ENCODE results near the gene CCDC187.

Gene CCDC187

GRCh38 chr9:136255896-136256890 lies 47.7 kb downstream of the CCDC187 start:
- no peaks in the 10 kb centered on the region for H3K9me3 ChIP-seq (ENCODE audit: control insufficient read depth, insufficient read depth, low read length)
- no peaks in the 10 kb centered on the region for H4K20me1 ChIP-seq (ENCODE audit: control insufficient read depth, insufficient read depth, low read depth, low read length)
- no peaks in the 10 kb centered on the region for H3K9me2 ChIP-seq (replicated peaks; ENCODE audit: control insufficient read depth, low read length)
- TF ChIP-seq CTCF (IDR thresholded peaks at IDR 0.05; ENCODE audit: low read depth, low read length, poor library complexity, severe bottlenecking), result peak; percentile 21
- TF ChIP-seq EZH2phosphoT487 (IDR thresholded peaks at IDR 0.05; ENCODE audit: borderline replicate concordance, low read length), result no peak
- H3K4me1 ChIP-seq (ENCODE audit: control insufficient read depth, low read length), result no peaks in the 10 kb centered on the region
- H3K27ac ChIP-seq (ENCODE audit: low read depth, low read length), result no peak overlapping the region
- H3K4me3 ChIP-seq (ENCODE audit: low read length), result no peak overlapping the region
- no peaks in the 10 kb centered on the region for H3K36me3 ChIP-seq (ENCODE audit: control insufficient read depth, low read length)
- no peaks in the 10 kb centered on the region for H3K27me3 ChIP-seq (ENCODE audit: control insufficient read depth, low read length)
- no peaks in the 10 kb centered on the region for H3K79me2 ChIP-seq (ENCODE audit: control insufficient read depth, low read length)
- H3F3A ChIP-seq (ENCODE audit: control insufficient read depth, insufficient read depth), result no peaks in the 10 kb centered on the region
- H3K4me2 ChIP-seq (ENCODE audit: low read length), result no peak overlapping the region

DNA sequence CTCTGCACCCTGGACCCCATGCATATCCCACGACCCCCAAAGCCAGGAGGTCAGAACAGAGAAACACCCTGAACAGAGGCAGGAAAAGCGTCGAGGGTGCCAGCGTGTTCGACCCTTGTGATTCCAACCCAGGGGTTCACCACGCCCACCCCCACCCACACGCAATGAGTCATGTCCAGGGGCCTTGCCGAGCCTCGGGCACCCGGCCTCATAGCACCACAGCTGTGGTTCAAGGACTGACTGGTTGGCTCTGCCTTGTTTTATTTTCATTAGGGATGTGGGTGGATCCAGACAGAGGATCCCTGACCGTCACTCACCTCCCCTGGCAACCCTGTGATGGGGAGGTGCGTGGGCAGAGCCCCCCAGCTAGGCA lies 48.7 kb downstream of the CCDC187 start:
- Histone ChIP-seq H3K4me2 (ENCODE audit: low read length) (no peak overlapping the region), H3K4me3 (ENCODE audit: low read length) (no peak overlapping the region)
- TF ChIP-seq CTCF (IDR thresholded peaks at IDR 0.05; ENCODE audit: low read depth, low read length, poor library complexity, severe bottlenecking) (no peak), EZH2phosphoT487 (IDR thresholded peaks at IDR 0.05; ENCODE audit: borderline replicate concordance, low read length) (no peak)

GRCh38 chr9:136254381-136255165 lies 49.3 kb downstream of the CCDC187 start:
- no peaks in the 10 kb centered on the region for H3K79me2 ChIP-seq (ENCODE audit: control insufficient read depth, low read length)
- no peaks in the 10 kb centered on the region for H3K9me2 ChIP-seq (replicated peaks; ENCODE audit: control insufficient read depth, low read length)
- H3K36me3 ChIP-seq (ENCODE audit: control insufficient read depth, low read length), result no peaks in the 10 kb centered on the region
- H4K20me1 ChIP-seq (ENCODE audit: control insufficient read depth, insufficient read depth, low read depth, low read length), result no peaks in the 10 kb centered on the region
- TF ChIP-seq EZH2phosphoT487 (IDR thresholded peaks at IDR 0.05; ENCODE audit: borderline replicate concordance, low read length), result no peak
- no peak for TF ChIP-seq CTCF (IDR thresholded peaks at IDR 0.05; ENCODE audit: low read depth, low read length, poor library complexity, severe bottlenecking)
- no peak overlapping the region for H3K27ac ChIP-seq (ENCODE audit: low read depth, low read length)
- H3F3A ChIP-seq (ENCODE audit: control insufficient read depth, insufficient read depth), result no peaks in the 10 kb centered on the region
- H3K9me3 ChIP-seq (ENCODE audit: control insufficient read depth, insufficient read depth, low read length), result no peaks in the 10 kb centered on the region
- H3K4me3 ChIP-seq (ENCODE audit: low read length), result no peak overlapping the region
- H3K4me1 ChIP-seq (ENCODE audit: control insufficient read depth, low read length), result no peaks in the 10 kb centered on the region
- H3K4me2 ChIP-seq (ENCODE audit: low read length), result no peak overlapping the region
- no peaks in the 10 kb centered on the region; the same call in 1 of the 2 replicates for H3K27me3 ChIP-seq (ENCODE audit: control insufficient read depth, low read length)

More for the DNA sequence above, 48.7 kb downstream of the CCDC187 start:
- Histone ChIP-seq H3K79me2 (ENCODE audit: control insufficient read depth, low read length) (no peaks in the 10 kb centered on the region), H3K36me3 (ENCODE audit: control insufficient read depth, low read length) (no peaks in the 10 kb centered on the region), H3K9me3 (ENCODE audit: control insufficient read depth, insufficient read depth, low read length) (no peaks in the 10 kb centered on the region), H3K27ac (ENCODE audit: low read depth, low read length) (no peak overlapping the region), H3F3A (ENCODE audit: control insufficient read depth, insufficient read depth) (no peaks in the 10 kb centered on the region), H3K9me2 (replicated peaks; ENCODE audit: control insufficient read depth, low read length) (no peaks in the 10 kb centered on the region), H3K27me3 (ENCODE audit: control insufficient read depth, low read length) (no peaks in the 10 kb centered on the region; the same call in 1 of the 2 replicates), H4K20me1 (ENCODE audit: control insufficient read depth, insufficient read depth, low read depth, low read length) (no peaks in the 10 kb centered on the region), H3K4me1 (ENCODE audit: control insufficient read depth, low read length) (no peaks in the 10 kb centered on the region)
